Hepatocyte (in vitro differentiated cells): ENCODE measurements around the gene SMAD1.

Experiments
- EZH2 ChIP-seq: fragments of 200-600 bp; sonication (generic); IDR thresholded peaks from 2 replicates; pipeline ENCODE4 v1.6.1; 2016; ENCODE audit warnings: antibody characterized with exemption, mild to moderate bottlenecking, borderline replicate concordance
- EZH2phosphoT487 ChIP-seq: fragments of 200-600 bp; sonication (generic); IDR thresholded peaks from one replicate; pipeline ENCODE4 v1.6.1; 2018; ENCODE audit warnings: antibody characterized with exemption, mild to moderate bottlenecking, low read depth, moderate library complexity; ENCODE audit not compliant: unreplicated experiment, severe bottlenecking
- TF ChIP-seq, protein P1 (sequence below): fragments of 200-600 bp; sonication (generic); IDR thresholded peaks from 2 replicates; pipeline ENCODE4 v1.5.1; 2016; ENCODE audit warnings: antibody characterized with exemption, mild to moderate bottlenecking; ENCODE audit not compliant: poor library complexity

DNA sequence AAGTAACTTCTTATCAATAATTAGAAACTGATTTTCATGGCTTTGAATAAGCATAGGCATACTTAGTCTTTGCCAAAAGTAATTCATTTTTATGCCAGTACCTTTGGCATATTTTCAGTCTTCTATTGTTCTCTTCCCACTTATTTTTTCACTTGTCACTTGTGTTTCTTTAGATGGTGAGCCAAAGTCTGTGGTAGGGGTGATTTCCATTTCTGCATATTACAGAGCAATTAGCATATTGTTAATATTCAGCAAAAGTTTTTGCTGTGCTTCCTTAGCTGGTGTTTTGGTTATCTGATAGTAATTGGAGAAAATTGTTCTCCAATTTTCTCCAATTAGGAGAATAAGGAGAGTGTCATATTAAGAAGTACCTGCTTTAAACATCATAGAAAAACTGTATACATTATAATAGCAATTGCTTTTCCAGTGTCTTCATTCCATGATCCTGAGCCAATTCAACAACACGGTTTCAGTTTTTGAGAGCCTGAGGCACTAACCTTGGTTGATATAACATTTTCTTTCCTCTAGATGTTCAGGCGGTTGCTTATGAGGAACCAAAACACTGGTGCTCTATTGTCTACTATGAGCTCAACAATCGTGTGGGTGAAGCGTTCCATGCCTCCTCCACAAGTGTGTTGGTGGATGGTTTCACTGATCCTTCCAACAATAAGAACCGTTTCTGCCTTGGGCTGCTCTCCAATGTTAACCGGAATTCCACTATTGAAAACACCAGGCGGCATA, 64.7 kb downstream of the SMAD1 start:
- TF ChIP-seq, protein P1, sequence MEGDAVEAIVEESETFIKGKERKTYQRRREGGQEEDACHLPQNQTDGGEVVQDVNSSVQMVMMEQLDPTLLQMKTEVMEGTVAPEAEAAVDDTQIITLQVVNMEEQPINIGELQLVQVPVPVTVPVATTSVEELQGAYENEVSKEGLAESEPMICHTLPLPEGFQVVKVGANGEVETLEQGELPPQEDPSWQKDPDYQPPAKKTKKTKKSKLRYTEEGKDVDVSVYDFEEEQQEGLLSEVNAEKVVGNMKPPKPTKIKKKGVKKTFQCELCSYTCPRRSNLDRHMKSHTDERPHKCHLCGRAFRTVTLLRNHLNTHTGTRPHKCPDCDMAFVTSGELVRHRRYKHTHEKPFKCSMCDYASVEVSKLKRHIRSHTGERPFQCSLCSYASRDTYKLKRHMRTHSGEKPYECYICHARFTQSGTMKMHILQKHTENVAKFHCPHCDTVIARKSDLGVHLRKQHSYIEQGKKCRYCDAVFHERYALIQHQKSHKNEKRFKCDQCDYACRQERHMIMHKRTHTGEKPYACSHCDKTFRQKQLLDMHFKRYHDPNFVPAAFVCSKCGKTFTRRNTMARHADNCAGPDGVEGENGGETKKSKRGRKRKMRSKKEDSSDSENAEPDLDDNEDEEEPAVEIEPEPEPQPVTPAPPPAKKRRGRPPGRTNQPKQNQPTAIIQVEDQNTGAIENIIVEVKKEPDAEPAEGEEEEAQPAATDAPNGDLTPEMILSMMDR, result no peak
- no peak for TF ChIP-seq EZH2
- TF ChIP-seq EZH2phosphoT487, result no peak
